Omental fat pad (tissue), 4 donors: ENCODE data around the gene HEPACAM. TPM values are rescaled to one million over a fixed set of nuclear protein-coding genes. Genes with fewer than 3 reads are reported as not detected.

Experiments used
- ATAC-seq: fragments of 150-250 bp; one replicate; pipeline ENCODE4 v1.9.1; 2016; ENCODE audit warnings: mild to moderate bottlenecking, moderate library complexity; ENCODE audit not compliant: low FRiP score
- DNase-seq: peaks from one replicate; pipeline ENCODE4 v3.0.0-alpha.2; 2019; ENCODE audit warnings: low spot score
- total RNA-seq, 4 donors: library from RNA; depleted of rRNA; stranded (reverse); fragments of >200 nt; gene quantifications; one replicate each; pipeline ENCODE4 v1.1.0, GENCODE V29; 2016
- TF ChIP-seq, protein P1 (sequence below), 3 donors: fragments of 450-650 bp; IDR thresholded peaks; one replicate each; pipeline ENCODE4 v1.5.1; 2016 to 2017; ENCODE audit warnings: antibody characterized with exemption in 3 of 3, mild to moderate bottlenecking in 3 of 3, moderate library complexity in 2 of 3

Gene HEPACAM
- total RNA-seq, 4 donors from 2014 or later, result 8.5 to 37.3 (median 21.3) TPM

DNA sequence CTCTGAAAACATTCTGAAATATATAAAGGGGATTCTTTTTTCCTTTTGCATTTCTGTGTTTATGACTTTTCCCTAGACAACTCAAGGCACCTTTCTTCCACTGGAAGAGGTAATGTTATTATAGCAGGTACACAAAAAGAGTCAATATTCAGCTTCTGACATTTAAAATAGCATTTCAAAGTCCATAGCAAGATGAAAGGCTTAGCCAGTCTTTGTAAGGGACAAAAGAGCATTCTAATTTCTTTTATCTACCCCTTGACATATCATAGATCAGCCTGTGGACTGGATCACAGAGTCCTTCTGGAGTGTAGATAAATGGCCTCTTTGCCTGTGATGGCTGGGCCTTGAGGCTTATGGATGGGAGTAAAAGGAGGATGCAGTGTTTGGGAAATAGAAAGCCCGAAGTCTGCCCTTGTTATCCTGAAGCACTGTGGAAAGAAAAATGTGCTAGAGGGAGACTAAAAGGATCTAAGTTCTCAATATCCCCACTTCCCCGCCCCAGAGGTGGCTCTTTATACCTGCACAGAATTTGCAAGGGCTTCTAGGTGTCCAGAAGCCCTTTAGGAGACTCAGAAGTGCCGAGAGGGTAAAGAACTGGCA, 1.6 kb upstream of the HEPACAM start:
- ATAC-seq (no peak), DNase-seq (no peak)
- TF ChIP-seq, protein P1, sequence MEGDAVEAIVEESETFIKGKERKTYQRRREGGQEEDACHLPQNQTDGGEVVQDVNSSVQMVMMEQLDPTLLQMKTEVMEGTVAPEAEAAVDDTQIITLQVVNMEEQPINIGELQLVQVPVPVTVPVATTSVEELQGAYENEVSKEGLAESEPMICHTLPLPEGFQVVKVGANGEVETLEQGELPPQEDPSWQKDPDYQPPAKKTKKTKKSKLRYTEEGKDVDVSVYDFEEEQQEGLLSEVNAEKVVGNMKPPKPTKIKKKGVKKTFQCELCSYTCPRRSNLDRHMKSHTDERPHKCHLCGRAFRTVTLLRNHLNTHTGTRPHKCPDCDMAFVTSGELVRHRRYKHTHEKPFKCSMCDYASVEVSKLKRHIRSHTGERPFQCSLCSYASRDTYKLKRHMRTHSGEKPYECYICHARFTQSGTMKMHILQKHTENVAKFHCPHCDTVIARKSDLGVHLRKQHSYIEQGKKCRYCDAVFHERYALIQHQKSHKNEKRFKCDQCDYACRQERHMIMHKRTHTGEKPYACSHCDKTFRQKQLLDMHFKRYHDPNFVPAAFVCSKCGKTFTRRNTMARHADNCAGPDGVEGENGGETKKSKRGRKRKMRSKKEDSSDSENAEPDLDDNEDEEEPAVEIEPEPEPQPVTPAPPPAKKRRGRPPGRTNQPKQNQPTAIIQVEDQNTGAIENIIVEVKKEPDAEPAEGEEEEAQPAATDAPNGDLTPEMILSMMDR (IDR thresholded peaks at IDR 0.05), result no peak

DNA sequence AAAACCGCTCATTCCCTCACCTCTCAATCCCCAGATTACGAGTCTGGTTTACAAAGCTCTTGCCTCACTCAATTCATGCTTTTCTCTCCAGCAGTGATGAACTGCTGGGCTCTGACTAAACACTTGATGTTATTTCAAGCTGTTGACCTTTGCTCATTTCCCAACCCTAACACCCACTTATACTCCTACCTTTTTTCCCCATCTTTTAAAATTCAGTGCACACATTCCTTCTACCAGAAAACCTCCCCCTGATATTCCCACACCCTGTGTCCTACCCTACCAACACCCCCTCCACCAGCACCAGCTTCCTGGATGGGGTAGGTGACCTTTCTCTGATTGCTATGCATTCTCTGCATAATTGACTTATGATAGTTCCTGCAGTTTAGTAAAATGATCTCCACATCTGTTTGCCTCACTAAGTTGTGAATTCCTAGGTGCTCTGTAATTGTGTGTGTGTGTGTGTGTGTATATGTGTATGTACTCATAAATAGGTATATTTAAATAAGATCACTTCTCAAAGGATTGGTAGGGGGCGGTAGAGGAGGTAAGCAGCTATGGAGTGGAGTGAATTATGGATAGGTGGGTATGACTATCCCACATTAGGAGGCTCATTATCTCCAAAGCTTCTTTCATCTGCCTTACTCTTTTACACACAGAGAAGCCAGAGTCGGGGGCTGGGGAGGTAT, 842 bp downstream of the HEPACAM start:
- ATAC-seq, result peak; percentile 95
- TF ChIP-seq, protein P1 (IDR thresholded peaks at IDR 0.05), result no peak
- no peak for DNase-seq

DNA sequence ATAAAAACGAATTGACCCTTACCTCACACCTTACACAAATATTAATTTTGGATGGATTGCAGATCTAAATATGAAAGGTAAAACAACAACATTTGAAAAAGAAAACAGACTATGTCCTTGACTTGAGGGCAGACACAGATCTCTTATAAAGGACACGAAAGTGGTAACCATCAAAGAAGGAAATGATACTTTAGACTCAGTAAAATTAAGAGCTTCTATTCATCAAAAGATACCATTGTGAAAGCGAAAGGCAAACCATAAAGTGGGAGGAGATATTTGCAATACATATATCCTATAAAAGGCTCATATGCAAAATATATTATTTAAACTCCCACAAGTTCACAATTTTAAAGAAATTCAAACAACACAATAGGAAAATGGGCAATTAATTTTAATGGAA, 5.0 kb downstream of the HEPACAM start:
- no peak for DNase-seq
- TF ChIP-seq, protein P1 (IDR thresholded peaks at IDR 0.05), result no peak
- no peak for ATAC-seq

DNA sequence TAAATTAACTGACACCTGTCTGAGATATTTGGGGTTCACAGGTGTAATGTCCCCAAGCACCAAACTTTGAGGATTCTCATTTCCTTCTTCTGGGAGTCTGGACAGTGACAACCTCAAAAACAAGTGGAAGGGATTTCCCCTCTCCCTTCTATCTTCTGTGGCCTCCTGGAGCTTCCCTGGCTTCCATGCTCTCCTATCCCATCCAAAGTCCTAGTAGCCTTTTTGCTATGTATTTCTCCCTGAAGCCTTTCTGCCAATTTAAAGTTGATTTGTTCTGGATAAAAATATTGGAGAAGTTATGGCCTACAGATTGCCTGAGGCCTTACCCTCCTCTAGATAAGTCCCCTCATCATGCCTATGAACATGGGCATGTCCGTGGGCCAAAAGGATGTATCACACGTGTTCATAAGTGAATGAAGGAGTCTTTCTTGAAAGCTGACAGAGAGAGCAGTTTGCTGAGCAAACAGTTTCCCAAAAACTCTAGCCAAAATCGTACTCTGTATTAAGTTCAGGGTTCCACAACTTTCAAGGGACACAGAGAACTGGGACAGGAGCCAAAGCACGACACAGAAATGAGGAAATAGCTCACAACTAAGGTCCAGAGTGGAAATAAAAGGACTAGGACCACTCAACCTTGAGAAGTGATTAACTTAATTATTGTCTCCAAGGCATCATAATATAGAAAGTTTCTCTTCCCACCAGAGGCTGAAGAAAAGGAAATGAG, 6.7 kb downstream of the HEPACAM start:
- DNase-seq, result no peak
- no peak for ATAC-seq
- TF ChIP-seq, protein P1 (IDR thresholded peaks at IDR 0.05), result no peak

DNA sequence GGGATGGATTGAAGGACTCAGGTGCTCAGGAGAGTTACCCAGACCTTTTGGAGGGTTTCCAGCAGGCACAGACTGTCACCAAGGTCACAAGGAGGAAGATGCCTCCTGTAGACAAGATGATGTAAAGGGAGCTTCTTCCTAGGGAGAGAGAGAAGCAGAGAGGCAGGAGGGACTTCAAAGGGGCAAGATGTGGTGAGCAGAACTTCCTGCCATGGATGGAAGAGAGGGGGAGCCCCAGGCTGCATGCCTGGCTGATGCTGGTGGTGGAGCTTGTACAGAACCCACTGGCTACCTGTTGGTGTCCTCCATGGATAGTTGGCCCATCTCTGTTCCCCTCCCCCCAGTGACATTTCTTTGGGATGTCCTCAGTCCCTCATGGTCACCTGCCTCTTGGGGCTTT, 12.6 kb downstream of the HEPACAM start:
- TF ChIP-seq, protein P1 (IDR thresholded peaks at IDR 0.05), result no peak
- ATAC-seq, result no peak
- no peak for DNase-seq

DNA sequence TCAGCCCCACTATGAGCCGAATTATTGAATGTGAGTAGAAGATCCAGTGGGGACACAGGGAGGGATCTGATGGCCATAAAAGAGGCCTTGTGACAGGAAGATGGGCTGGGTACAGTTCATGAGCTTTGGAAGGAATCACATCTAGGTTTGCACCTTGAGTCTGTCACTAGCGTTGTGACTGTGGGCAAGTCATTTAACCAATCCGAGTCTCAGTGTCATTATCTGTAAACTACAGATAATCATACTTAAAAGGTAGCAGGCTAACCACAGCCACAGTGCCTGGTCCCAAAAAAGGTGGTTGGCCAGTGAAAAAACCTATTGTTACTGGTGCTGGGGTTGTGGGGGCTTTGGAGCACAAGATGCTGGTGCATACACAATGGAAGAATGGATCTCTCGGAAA, 13.0 kb downstream of the HEPACAM start:
- ATAC-seq (no peak), DNase-seq (no peak)
- TF ChIP-seq, protein P1 (IDR thresholded peaks at IDR 0.05), result no peak
